Esophagus squamous epithelium (tissue), 4 donors: Measurements from ENCODE around the gene CHD1L.

ENCODE experiments used
- POLR2A ChIP-seq, 4 donors: fragments of 450-650 bp; IDR thresholded peaks; one replicate each; pipeline ENCODE4 v1.6.1; 2017; ENCODE audit warnings: antibody characterized with exemption in 4 of 4, mild to moderate bottlenecking in 4 of 4, moderate library complexity in 3 of 4
- TF ChIP-seq, protein P1 (sequence below), 6 experiments: fragments of 450-650 bp in 4 of 6; fragments of 200-600 bp in 2 of 6; sonication (generic) in 2 of 6; IDR thresholded peaks; one replicate each; pipeline ENCODE4 v1.5.1; 2016 to 2019; ENCODE audit warnings: antibody characterized with exemption in 6 of 6, mild to moderate bottlenecking in 4 of 6, moderate library complexity in 4 of 6

DNA sequence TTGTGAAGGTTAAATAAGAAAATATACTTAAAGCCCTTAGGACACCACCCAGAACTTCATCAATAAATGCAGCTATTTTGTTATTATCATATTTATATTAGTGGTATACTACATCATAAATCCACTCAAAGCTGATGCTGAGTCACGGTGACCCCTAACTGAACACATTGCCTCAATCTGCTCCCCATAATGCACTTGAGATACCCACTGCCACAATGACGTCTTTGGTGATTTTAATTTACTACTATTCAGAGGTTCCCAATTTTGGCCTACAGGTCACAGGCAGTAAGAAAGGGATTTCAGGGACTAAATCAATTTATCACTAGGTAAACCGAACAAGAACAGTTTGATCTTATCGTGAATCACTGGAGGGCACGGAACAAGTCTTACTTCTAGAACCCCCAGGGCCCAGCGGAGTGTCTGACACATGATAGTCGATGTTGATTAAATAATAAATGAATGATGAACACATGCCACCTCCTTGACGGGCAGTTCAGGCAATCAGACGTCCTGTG lies 493 bp upstream of the CHD1L start:
- TF ChIP-seq, protein P1, sequence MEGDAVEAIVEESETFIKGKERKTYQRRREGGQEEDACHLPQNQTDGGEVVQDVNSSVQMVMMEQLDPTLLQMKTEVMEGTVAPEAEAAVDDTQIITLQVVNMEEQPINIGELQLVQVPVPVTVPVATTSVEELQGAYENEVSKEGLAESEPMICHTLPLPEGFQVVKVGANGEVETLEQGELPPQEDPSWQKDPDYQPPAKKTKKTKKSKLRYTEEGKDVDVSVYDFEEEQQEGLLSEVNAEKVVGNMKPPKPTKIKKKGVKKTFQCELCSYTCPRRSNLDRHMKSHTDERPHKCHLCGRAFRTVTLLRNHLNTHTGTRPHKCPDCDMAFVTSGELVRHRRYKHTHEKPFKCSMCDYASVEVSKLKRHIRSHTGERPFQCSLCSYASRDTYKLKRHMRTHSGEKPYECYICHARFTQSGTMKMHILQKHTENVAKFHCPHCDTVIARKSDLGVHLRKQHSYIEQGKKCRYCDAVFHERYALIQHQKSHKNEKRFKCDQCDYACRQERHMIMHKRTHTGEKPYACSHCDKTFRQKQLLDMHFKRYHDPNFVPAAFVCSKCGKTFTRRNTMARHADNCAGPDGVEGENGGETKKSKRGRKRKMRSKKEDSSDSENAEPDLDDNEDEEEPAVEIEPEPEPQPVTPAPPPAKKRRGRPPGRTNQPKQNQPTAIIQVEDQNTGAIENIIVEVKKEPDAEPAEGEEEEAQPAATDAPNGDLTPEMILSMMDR (IDR thresholded peaks at IDR 0.05), result no peak
- TF ChIP-seq POLR2A (IDR thresholded peaks at IDR 0.05), result no peak
